Panc1 (cell line): ENCODE measurements around the gene ENTREP1. TPM values are rescaled to one million over a fixed set of nuclear protein-coding genes. Genes with fewer than 3 reads are reported as not detected.

Experiments used
- ATAC-seq: fragments of 200-7000 bp; cut with Tn5 transposase; 2 replicates; pipeline ENCODE4 v1.9.1; 2020; ENCODE audit warnings: mild to moderate bottlenecking, moderate library complexity
- BruUV-seq: library from RNA; stranded (reverse); fragments of 400-500 nt; replicated peaks from 2 replicates; lab custom pipeline; 2021; lab: Mats Ljungman, UMichigan
- CTCF ChIA-PET: fragments of 300-600 bp; sonication (Branson Sonifier 250); formaldehyde crosslinking; loops from one replicate; lab custom pipeline; 2022; ENCODE audit warnings: antibody characterized with exemption; lab: Charles Lee
- POLR2A ChIA-PET: fragments of 300-600 bp; sonication (Branson Sonifier 250); formaldehyde crosslinking; loops from one replicate; lab custom pipeline; 2022; ENCODE audit warnings: antibody characterized with exemption; lab: Charles Lee
- DNase-seq: peaks from one replicate; pipeline ENCODE4 v3.0.0-alpha.2; 2010; ENCODE audit warnings: low read depth, low spot score
- H3K27ac ChIP-seq: 2 replicates; pipeline ENCODE4 v1.5.1; 2011; ENCODE audit warnings: mild to moderate bottlenecking, low read length, inconsistent platforms
- H3K27me3 ChIP-seq: fragments of 200-500 bp; sonication (Bioruptor generic); 2 replicates; pipeline ENCODE4 v1.6.0; 2014; ENCODE audit warnings: low read length, inconsistent platforms; ENCODE audit not compliant: control insufficient read depth, insufficient read depth
- H3K36me3 ChIP-seq: fragments of 200-500 bp; sonication (Bioruptor generic); 2 replicates; pipeline ENCODE4 v1.5.1; 2014; ENCODE audit warnings: inconsistent platforms, mild to moderate bottlenecking, low read length, moderate library complexity; ENCODE audit not compliant: control insufficient read depth, insufficient read depth
- H3K4me1 ChIP-seq: 2 replicates; pipeline ENCODE4 v1.5.1; 2011; ENCODE audit warnings: inconsistent platforms, mild to moderate bottlenecking, low read length, moderate library complexity; ENCODE audit not compliant: control insufficient read depth, insufficient read depth
- H3K4me3 ChIP-seq, 2 experiments: 2 replicates each; pipeline ENCODE4 v1.5.1; 2011 to 2012; ENCODE audit warnings: low read depth in 2 of 2, low read length in 2 of 2, mild to moderate bottlenecking in 2 of 2, inconsistent platforms in 1 of 2, moderate library complexity in 1 of 2
- H3K9me3 ChIP-seq: fragments of 200-500 bp; sonication (Bioruptor generic); 2 replicates; pipeline ENCODE4 v1.5.1; 2014; ENCODE audit warnings: low read depth, mild to moderate bottlenecking, inconsistent platforms, low read length, moderate library complexity; ENCODE audit not compliant: control insufficient read depth, insufficient read depth
- POLR2AphosphoS5 ChIP-seq: IDR thresholded peaks from 2 replicates; pipeline ENCODE4 v1.6.1; 2012; ENCODE audit warnings: mild to moderate bottlenecking, low read depth, low read length, moderate library complexity
- REST ChIP-seq, 2 experiments: IDR thresholded peaks; 2 replicates each; pipeline ENCODE4 v1.6.1; 2011 to 2012; ENCODE audit warnings: low read depth in 2 of 2, control low read depth in 1 of 2, low read length in 1 of 2, mild to moderate bottlenecking in 1 of 2, moderate library complexity in 1 of 2; ENCODE audit not compliant: insufficient read depth in 1 of 2
- SIN3A ChIP-seq: IDR thresholded peaks from 2 replicates; pipeline ENCODE4 v1.6.1; 2012; ENCODE audit warnings: low read depth, mild to moderate bottlenecking, low read length, moderate library complexity, borderline replicate concordance; ENCODE audit not compliant: insufficient read depth
- TCF7L2 ChIP-seq: IDR thresholded peaks from 2 replicates; pipeline ENCODE4 v1.6.1; 2011; ENCODE audit warnings: mild to moderate bottlenecking, low read depth, low read length, inconsistent platforms
- in situ Hi-C: cut with HindIII; loops from 2 replicates; pipeline ENCODE4 v1.10.0; 2016; ENCODE audit warnings: low sequenced_read_pairs, low pct_unique_long_range_greater_than_20kb
- intact Hi-C: fragments of 100-400 bp; cut with micrococcal nuclease; formaldehyde crosslinking; loops from one replicate; pipeline ENCODE4 v1.10.0; 2022; ENCODE audit not compliant: unreplicated experiment
- total RNA-seq: library from RNA; stranded (reverse); gene quantifications from one replicate; pipeline ENCODE4 v1.2.1, GENCODE V29; 2021; ENCODE audit not compliant: unreplicated experiment
- TF ChIP-seq, protein P1 (sequence below): fragments of 450-650 bp; IDR thresholded peaks from 2 replicates; pipeline ENCODE4 v1.5.1; 2017; ENCODE audit warnings: mild to moderate bottlenecking

The ENTREP1 gene
- total RNA-seq, 1 experiment from 2014 or later: 0.13 TPM

DNA sequence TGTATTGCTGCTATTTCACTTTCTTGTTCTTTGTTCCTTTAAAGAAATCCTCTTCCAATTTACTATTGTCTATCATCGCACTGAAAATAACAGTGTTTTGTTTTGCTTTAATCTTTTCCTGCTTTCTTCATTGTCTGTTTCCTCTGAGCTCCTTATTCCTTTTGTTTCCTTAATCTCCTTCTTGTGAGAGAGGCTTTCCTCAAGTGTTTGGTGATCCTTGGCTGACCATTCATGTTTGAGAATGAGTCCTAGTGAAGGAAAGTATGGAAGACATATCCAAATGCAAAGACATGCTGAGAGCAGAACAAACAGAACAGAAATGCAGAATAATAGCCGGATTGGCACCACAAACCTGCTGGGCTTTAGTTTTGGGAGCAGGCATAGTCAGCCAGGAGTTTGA is 42.0 kb upstream of the ENTREP1 start:
- no peaks in the 10 kb centered on the region for H3K4me1 ChIP-seq
- ChIA-PET CTCF (no interaction called here), POLR2A (no interaction called here)
- no peak overlapping the region for H3K27ac ChIP-seq
- intact Hi-C loops (no loop called here), in situ Hi-C loops (no loop called here)
- H3K4me3 ChIP-seq: no peak overlapping the region
- BruUV-seq: no TSS peak
- TF ChIP-seq REST (IDR thresholded peaks at IDR 0.05; ENCODE audit: insufficient read depth in 1 of 2, low read depth in 2 of 2, low read length in 1 of 2) (no peak), SIN3A (no peak), TCF7L2 (no peak), POLR2AphosphoS5 (no peak)
- TF ChIP-seq, protein P1, sequence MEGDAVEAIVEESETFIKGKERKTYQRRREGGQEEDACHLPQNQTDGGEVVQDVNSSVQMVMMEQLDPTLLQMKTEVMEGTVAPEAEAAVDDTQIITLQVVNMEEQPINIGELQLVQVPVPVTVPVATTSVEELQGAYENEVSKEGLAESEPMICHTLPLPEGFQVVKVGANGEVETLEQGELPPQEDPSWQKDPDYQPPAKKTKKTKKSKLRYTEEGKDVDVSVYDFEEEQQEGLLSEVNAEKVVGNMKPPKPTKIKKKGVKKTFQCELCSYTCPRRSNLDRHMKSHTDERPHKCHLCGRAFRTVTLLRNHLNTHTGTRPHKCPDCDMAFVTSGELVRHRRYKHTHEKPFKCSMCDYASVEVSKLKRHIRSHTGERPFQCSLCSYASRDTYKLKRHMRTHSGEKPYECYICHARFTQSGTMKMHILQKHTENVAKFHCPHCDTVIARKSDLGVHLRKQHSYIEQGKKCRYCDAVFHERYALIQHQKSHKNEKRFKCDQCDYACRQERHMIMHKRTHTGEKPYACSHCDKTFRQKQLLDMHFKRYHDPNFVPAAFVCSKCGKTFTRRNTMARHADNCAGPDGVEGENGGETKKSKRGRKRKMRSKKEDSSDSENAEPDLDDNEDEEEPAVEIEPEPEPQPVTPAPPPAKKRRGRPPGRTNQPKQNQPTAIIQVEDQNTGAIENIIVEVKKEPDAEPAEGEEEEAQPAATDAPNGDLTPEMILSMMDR: no peak
- H3K36me3 ChIP-seq: no peaks in the 10 kb centered on the region
- no peaks in the 10 kb centered on the region for H3K9me3 ChIP-seq
- H3K27me3 ChIP-seq: no peaks in the 10 kb centered on the region
- DNase-seq (no peak), ATAC-seq (no peak)

- Histone ChIP-seq H3K4me1 (no peaks in the 10 kb centered on the region), H3K4me3 (no peak overlapping the region), H3K36me3 (no peaks in the 10 kb centered on the region), H3K27ac (no peak overlapping the region), H3K27me3 (no peaks in the 10 kb centered on the region), H3K9me3 (no peaks in the 10 kb centered on the region)
- no peak for TF ChIP-seq REST (IDR thresholded peaks at IDR 0.05; ENCODE audit: insufficient read depth in 1 of 2, low read depth in 2 of 2, low read length in 1 of 2)
- TF ChIP-seq, protein P1: peak; percentile 24
- ATAC-seq (no peak), DNase-seq (no peak)
- in situ Hi-C loops (no loop called here), intact Hi-C loops (no loop called here)
- ChIA-PET POLR2A (no interaction called here), CTCF (no interaction called here)
- no TSS peak for BruUV-seq
Observed at GRCh38 chr9:69292078-69292477, 32.9 kb upstream of the ENTREP1 start.
